OCI-LY3 (cell line): ENCODE results near the gene SLC17A2.

ENCODE experiments used
- EZH2phosphoT487 ChIP-seq: fragments of 200-600 bp; shearing (Covaris generic); IDR thresholded peaks from 2 replicates; pipeline ENCODE4 v1.6.1; 2018; ENCODE audit warnings: antibody characterized with exemption, mixed run types, low read depth
- TF ChIP-seq, protein P1 (sequence below): fragments of 200-600, 300-600 bp; sonication (generic); IDR thresholded peaks from 2 replicates; pipeline ENCODE4 v1.5.1; 2014; ENCODE audit warnings: antibody characterized with exemption, low read length, low read depth

DNA sequence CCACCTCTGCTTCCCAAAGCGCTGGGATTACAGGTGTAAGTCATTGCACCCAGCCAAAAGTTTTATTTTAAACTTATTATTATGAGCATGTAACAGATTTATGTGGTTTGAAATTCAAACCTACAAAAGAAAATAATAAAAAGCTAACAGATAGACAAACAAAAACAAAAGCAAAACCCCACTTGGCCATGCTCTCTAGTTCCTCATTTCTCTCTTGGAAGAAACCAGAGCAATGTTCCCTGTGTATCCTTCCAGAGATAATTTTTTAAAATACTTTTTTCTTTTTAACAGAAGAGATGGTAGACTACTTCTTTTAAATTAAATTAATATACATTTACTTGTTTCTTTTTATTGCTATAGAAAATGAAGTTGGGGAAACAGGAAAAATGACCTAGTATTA, 28.4 kb downstream of the SLC17A2 start:
- TF ChIP-seq, protein P1, sequence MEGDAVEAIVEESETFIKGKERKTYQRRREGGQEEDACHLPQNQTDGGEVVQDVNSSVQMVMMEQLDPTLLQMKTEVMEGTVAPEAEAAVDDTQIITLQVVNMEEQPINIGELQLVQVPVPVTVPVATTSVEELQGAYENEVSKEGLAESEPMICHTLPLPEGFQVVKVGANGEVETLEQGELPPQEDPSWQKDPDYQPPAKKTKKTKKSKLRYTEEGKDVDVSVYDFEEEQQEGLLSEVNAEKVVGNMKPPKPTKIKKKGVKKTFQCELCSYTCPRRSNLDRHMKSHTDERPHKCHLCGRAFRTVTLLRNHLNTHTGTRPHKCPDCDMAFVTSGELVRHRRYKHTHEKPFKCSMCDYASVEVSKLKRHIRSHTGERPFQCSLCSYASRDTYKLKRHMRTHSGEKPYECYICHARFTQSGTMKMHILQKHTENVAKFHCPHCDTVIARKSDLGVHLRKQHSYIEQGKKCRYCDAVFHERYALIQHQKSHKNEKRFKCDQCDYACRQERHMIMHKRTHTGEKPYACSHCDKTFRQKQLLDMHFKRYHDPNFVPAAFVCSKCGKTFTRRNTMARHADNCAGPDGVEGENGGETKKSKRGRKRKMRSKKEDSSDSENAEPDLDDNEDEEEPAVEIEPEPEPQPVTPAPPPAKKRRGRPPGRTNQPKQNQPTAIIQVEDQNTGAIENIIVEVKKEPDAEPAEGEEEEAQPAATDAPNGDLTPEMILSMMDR, result no peak
- TF ChIP-seq EZH2phosphoT487, result no peak
